D721Med (cell line): Measurements from ENCODE around the gene NAPG.

Experiments used
- DNase-seq: peaks from one replicate; pipeline ENCODE4 v3.0.0; 2011; ENCODE audit warnings: low spot score; ENCODE audit not compliant: insufficient read length
- FAIRE-seq: peaks from 2 replicates; lab custom pipeline; 2011; peaks lifted over from hg19 to GRCh38; lab: Jason Lieb, UNC
- CTCF ChIP-seq: IDR thresholded peaks from 2 replicates; pipeline ENCODE4 v1.5.1; 2012; ENCODE audit warnings: mild to moderate bottlenecking, control low read depth; ENCODE audit not compliant: insufficient read depth; ENCODE audit errors: missing control alignments

Gene NAPG

GRCh38 chr18:10514601-10515000, 11.2 kb upstream of the NAPG start:
- FAIRE-seq, result no peak
- DNase-seq, result no peak
- no peak for TF ChIP-seq CTCF

- no peak for FAIRE-seq
- no peak for TF ChIP-seq CTCF
These were observed 10.4 kb upstream of the NAPG start for GRCh38 chr18:10515456-10515855.

GRCh38 chr18:10516078-10516477, 9.7 kb upstream of the NAPG start:
- no peak for TF ChIP-seq CTCF
- FAIRE-seq (no peak), DNase-seq (no peak)

More at GRCh38 chr18:10515456-10515855, 10.4 kb upstream of the NAPG start:
- DNase-seq, result no peak

- FAIRE-seq (no peak), DNase-seq (peak; percentile 33)
- TF ChIP-seq CTCF, result peak; percentile 18
These were observed 7.1 kb upstream of the NAPG start for GRCh38 chr18:10518595-10519255.

- DNase-seq, result no peak
- no peak for TF ChIP-seq CTCF
- no peak for FAIRE-seq
These were observed 6.5 kb upstream of the NAPG start for GRCh38 chr18:10519366-10519765.

GRCh38 chr18:10519999-10520935, 5.6 kb upstream of the NAPG start:
- peak; percentile 80 for FAIRE-seq
- DNase-seq, result peak; percentile 38
- peak; percentile 94 for TF ChIP-seq CTCF
